ENCODE measurements around the gene PARD3B. TPM values are rescaled to one million over a fixed set of nuclear protein-coding genes. Genes with fewer than 3 reads are reported as not detected.
A peak's percentile ranks its signal among the peaks of the same experiment; 100 is the strongest.

The PARD3B gene
- total and polyA plus RNA-seq, 2 donors (not counting 1 experiment from before 2014, with no cell fraction given), result 7.4 to 20.6 TPM

- Histone ChIP-seq H4K20me1 (ENCODE audit: control insufficient read depth, extremely low read depth, insufficient read depth, low read length) (no peaks in the 10 kb centered on the region), H3K4me2 (ENCODE audit: extremely low read depth, insufficient read depth, low read length) (no peak overlapping the region), H3K79me2 (ENCODE audit: control insufficient read depth, insufficient read depth, low read length) (no peaks in the 10 kb centered on the region), H3K4me1 (ENCODE audit: control insufficient read depth, extremely low read depth, insufficient read depth, low read length) (no peaks in the 10 kb centered on the region), H3K9me3 (ENCODE audit: control insufficient read depth, insufficient read depth, low read depth, low read length) (no peaks in the 10 kb centered on the region), H3K4me3 (replicated peaks in 1 of 4; ENCODE audit: control extremely low read depth in 1 of 4, insufficient read depth in 1 of 4, low read depth in 3 of 4, low read length in 4 of 4) (no peak overlapping the region), H3K27me3 (ENCODE audit: control insufficient read depth, insufficient read depth, low read length) (no peaks in the 10 kb centered on the region), H3K36me3 (ENCODE audit: control insufficient read depth, insufficient read depth, low read length) (no peaks in the 10 kb centered on the region), H3K9ac (ENCODE audit: insufficient read depth, low read length) (no peak overlapping the region), H2AFZ (ENCODE audit: low read length) (no peak overlapping the region), H3K27ac (ENCODE audit: insufficient read depth, low read length) (no peak overlapping the region)
- DNase-seq (ENCODE audit: low read depth in 2 of 2), result no peak
- TF ChIP-seq, protein P1, sequence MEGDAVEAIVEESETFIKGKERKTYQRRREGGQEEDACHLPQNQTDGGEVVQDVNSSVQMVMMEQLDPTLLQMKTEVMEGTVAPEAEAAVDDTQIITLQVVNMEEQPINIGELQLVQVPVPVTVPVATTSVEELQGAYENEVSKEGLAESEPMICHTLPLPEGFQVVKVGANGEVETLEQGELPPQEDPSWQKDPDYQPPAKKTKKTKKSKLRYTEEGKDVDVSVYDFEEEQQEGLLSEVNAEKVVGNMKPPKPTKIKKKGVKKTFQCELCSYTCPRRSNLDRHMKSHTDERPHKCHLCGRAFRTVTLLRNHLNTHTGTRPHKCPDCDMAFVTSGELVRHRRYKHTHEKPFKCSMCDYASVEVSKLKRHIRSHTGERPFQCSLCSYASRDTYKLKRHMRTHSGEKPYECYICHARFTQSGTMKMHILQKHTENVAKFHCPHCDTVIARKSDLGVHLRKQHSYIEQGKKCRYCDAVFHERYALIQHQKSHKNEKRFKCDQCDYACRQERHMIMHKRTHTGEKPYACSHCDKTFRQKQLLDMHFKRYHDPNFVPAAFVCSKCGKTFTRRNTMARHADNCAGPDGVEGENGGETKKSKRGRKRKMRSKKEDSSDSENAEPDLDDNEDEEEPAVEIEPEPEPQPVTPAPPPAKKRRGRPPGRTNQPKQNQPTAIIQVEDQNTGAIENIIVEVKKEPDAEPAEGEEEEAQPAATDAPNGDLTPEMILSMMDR (conservative IDR thresholded peaks at IDR 0.05 in 1 of 2, IDR thresholded peaks at IDR 0.05 in 1 of 2; ENCODE audit: low read depth in 1 of 2, low read length in 2 of 2), result no peak
- no peak for TF ChIP-seq EZH2 (IDR thresholded peaks at IDR 0.05; ENCODE audit: low read length, missing control alignments)
Observed at GRCh38 chr2:204693262-204693661, 148.0 kb downstream of the PARD3B start.

- TF ChIP-seq, protein P1 (conservative IDR thresholded peaks at IDR 0.05 in 1 of 2, IDR thresholded peaks at IDR 0.05 in 1 of 2; ENCODE audit: low read depth in 1 of 2, low read length in 2 of 2), result no peak
- no peak for TF ChIP-seq EZH2 (IDR thresholded peaks at IDR 0.05; ENCODE audit: low read length, missing control alignments)
- no peak overlapping the region for H3K9ac ChIP-seq (ENCODE audit: insufficient read depth, low read length)
- no peaks in the 10 kb centered on the region for H3K9me3 ChIP-seq (ENCODE audit: control insufficient read depth, insufficient read depth, low read depth, low read length)
- no peak overlapping the region for H3K27ac ChIP-seq (ENCODE audit: insufficient read depth, low read length)
- no peaks in the 10 kb centered on the region for H3K79me2 ChIP-seq (ENCODE audit: control insufficient read depth, insufficient read depth, low read length)
- no peaks in the 10 kb centered on the region for H3K36me3 ChIP-seq (ENCODE audit: control insufficient read depth, insufficient read depth, low read length)
- H3K4me1 ChIP-seq (ENCODE audit: control insufficient read depth, extremely low read depth, insufficient read depth, low read length), result no peaks in the 10 kb centered on the region
- H2AFZ ChIP-seq (ENCODE audit: low read length), result no peak overlapping the region
- H3K27me3 ChIP-seq (ENCODE audit: control insufficient read depth, insufficient read depth, low read length), result no peaks in the 10 kb centered on the region
- H3K4me2 ChIP-seq (ENCODE audit: extremely low read depth, insufficient read depth, low read length), result no peak overlapping the region
- no peaks in the 10 kb centered on the region for H4K20me1 ChIP-seq (ENCODE audit: control insufficient read depth, extremely low read depth, insufficient read depth, low read length)
- no peak overlapping the region for H3K4me3 ChIP-seq (replicated peaks in 1 of 4; ENCODE audit: control extremely low read depth in 1 of 4, insufficient read depth in 1 of 4, low read depth in 3 of 4, low read length in 4 of 4)
- peak in 1 of 2 donors; percentile 84 for DNase-seq (ENCODE audit: low read depth in 2 of 2)
Observed at GRCh38 chr2:204695506-204695905, 150.2 kb downstream of the PARD3B start.

GRCh38 chr2:204696124-204696523, 150.8 kb downstream of the PARD3B start:
- Histone ChIP-seq H3K27me3 (ENCODE audit: control insufficient read depth, insufficient read depth, low read length) (no peaks in the 10 kb centered on the region), H3K9ac (ENCODE audit: insufficient read depth, low read length) (no peak overlapping the region), H4K20me1 (ENCODE audit: control insufficient read depth, extremely low read depth, insufficient read depth, low read length) (no peaks in the 10 kb centered on the region), H3K36me3 (ENCODE audit: control insufficient read depth, insufficient read depth, low read length) (no peaks in the 10 kb centered on the region), H3K79me2 (ENCODE audit: control insufficient read depth, insufficient read depth, low read length) (no peaks in the 10 kb centered on the region), H3K4me1 (ENCODE audit: control insufficient read depth, extremely low read depth, insufficient read depth, low read length) (no peaks in the 10 kb centered on the region), H2AFZ (ENCODE audit: low read length) (no peak overlapping the region), H3K4me2 (ENCODE audit: extremely low read depth, insufficient read depth, low read length) (no peak overlapping the region), H3K27ac (ENCODE audit: insufficient read depth, low read length) (no peak overlapping the region), H3K4me3 (replicated peaks in 1 of 4; ENCODE audit: control extremely low read depth in 1 of 4, insufficient read depth in 1 of 4, low read depth in 3 of 4, low read length in 4 of 4) (no peak overlapping the region), H3K9me3 (ENCODE audit: control insufficient read depth, insufficient read depth, low read depth, low read length) (no peaks in the 10 kb centered on the region)
- no peak for TF ChIP-seq EZH2 (IDR thresholded peaks at IDR 0.05; ENCODE audit: low read length, missing control alignments)
- TF ChIP-seq, protein P1 (conservative IDR thresholded peaks at IDR 0.05 in 1 of 2, IDR thresholded peaks at IDR 0.05 in 1 of 2; ENCODE audit: low read depth in 1 of 2, low read length in 2 of 2), result no peak
- no peak for DNase-seq (ENCODE audit: low read depth in 2 of 2)

All from fibroblast of lung (primary cell).